Activated naive CD4-positive, alpha-beta T cell treated with anti-CD3 and anti-CD28 coated beads, Interleukin-2, amount 50 U/mL, for 24 hours (primary cell): Measurements from ENCODE around the gene GTF3C1.
"Not testable (repeated sequence)": the region's sequence is repeated elsewhere in the genome, so short reads cannot be mapped to it uniquely, and the experiment has no call there.

ENCODE experiments used
- H3K27ac Mint-ChIP-seq: one replicate; pipeline ENCODE4 v1.8.0; 2021; ENCODE audit warnings: mild to moderate bottlenecking, mixed read lengths
- H3K27me3 Mint-ChIP-seq: one replicate; pipeline ENCODE4 v1.8.0; 2021; ENCODE audit warnings: mixed read lengths
- H3K36me3 Mint-ChIP-seq: one replicate; pipeline ENCODE4 v1.8.0; 2021; ENCODE audit warnings: mixed read lengths
- H3K4me1 Mint-ChIP-seq: one replicate; pipeline ENCODE4 v1.8.0; 2021; ENCODE audit warnings: mixed read lengths
- H3K4me3 Mint-ChIP-seq: one replicate; pipeline ENCODE4 v1.8.0; 2021; ENCODE audit warnings: mild to moderate bottlenecking, mixed read lengths
- H3K9me3 Mint-ChIP-seq: one replicate; pipeline ENCODE4 v1.8.0; 2021; ENCODE audit warnings: mixed read lengths

The GTF3C1 gene

DNA sequence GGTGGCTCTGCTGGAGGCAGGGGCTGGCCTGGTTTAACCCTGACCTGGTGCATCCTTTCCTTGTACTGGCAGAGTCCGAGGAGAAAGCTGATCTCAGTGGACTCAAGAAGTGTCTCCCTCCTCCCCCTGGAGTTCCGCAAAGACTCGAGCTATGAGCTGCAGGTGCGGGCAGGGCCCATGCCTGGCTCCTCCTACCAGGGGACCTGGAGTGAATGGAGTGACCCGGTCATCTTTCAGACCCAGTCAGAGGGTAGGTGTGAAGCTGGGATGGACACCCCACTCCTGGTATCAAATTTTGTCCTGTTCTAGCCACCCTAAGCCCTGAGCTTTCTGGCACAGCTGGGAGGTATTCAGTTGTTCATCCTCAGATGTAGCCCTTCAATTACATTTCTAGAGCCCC, 105.2 kb downstream of the GTF3C1 start:
- H3K36me3 Mint-ChIP-seq = peaks cover 42% of the 10 kb centered on the region
- H3K4me3 Mint-ChIP-seq = no peak overlapping the region
- H3K27me3 Mint-ChIP-seq = no peaks in the 10 kb centered on the region
- peaks cover 51% of the 10 kb centered on the region for H3K4me1 Mint-ChIP-seq
- no peak overlapping the region for H3K27ac Mint-ChIP-seq
- H3K9me3 Mint-ChIP-seq = no peaks in the 10 kb centered on the region

DNA sequence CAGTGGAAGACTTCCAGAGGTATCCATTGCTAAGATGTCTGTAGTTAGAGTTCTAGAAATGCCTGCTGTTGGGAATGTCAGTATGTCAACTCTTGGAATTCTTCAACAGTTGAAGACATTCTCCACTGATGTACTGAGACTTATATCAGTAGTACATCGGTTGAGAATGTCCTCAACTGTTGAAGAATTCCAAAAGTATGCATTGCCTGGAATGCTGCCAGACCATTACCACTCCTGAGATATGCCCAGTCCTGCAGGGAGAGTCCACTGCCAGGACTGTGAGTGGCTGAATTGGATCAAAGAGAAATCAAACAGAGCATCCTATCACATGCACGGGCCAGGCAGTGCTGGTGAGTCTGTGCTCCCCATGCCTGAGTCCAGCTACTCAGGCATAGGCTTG, 105.7 kb downstream of the GTF3C1 start:
- Mint-ChIP-seq H3K27me3 (no peaks in the 10 kb centered on the region), H3K4me3 (peak overlapping the region; percentile 36), H3K9me3 (no peaks in the 10 kb centered on the region), H3K36me3 (peaks cover 46% of the 10 kb centered on the region), H3K27ac (no peak overlapping the region), H3K4me1 (peaks cover 50% of the 10 kb centered on the region)

DNA sequence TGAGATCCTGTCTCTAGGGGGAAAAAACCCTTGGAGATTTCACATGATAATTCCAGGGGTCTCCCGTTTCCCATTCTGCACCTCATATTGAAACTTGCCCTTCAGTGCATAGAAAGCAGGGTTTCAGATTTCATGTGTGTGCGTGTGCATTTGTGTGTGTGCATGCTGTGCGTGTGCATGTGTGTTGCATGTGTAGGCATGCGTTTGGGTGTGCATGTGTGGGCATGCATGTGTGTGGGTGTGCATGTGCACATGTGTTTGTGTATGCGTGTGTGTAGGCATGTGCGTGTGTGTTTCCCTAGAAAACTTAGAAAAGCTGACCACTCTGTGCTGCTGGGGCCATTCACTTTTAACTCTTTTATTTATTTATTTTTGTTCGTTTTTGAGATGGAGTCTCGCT, 107.7 kb downstream of the GTF3C1 start:
- Mint-ChIP-seq H3K27ac (no peak overlapping the region), H3K9me3 (no peaks in the 10 kb centered on the region), H3K4me3 (no peak overlapping the region), H3K36me3 (peaks cover 39% of the 10 kb centered on the region), H3K4me1 (peaks cover 33% of the 10 kb centered on the region), H3K27me3 (no peaks in the 10 kb centered on the region)

DNA sequence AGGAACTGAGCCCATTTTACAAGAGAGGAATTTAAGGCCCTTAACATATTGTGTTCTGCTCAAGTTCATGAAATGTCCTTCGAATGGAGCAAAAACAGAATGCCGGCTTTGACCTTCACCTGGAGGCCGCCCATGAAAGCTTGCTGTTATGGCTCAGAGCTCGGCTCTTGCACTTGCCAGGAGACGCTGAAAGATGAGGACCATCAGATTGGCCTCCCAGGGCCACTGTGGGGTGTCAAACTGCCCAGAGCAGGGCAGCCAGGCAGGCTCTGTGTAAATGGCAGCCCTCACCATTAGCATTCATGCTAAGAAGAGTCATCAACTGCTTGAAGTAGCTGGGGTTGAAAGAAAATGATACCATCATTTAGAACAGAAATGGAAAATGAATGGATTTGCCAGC, 108.4 kb downstream of the GTF3C1 start:
- H3K27ac Mint-ChIP-seq = no peak overlapping the region
- peaks cover 33% of the 10 kb centered on the region for H3K36me3 Mint-ChIP-seq
- H3K4me3 Mint-ChIP-seq = no peak overlapping the region
- peaks cover 26% of the 10 kb centered on the region for H3K4me1 Mint-ChIP-seq
- H3K9me3 Mint-ChIP-seq = no peaks in the 10 kb centered on the region
- H3K27me3 Mint-ChIP-seq = no peaks in the 10 kb centered on the region

DNA sequence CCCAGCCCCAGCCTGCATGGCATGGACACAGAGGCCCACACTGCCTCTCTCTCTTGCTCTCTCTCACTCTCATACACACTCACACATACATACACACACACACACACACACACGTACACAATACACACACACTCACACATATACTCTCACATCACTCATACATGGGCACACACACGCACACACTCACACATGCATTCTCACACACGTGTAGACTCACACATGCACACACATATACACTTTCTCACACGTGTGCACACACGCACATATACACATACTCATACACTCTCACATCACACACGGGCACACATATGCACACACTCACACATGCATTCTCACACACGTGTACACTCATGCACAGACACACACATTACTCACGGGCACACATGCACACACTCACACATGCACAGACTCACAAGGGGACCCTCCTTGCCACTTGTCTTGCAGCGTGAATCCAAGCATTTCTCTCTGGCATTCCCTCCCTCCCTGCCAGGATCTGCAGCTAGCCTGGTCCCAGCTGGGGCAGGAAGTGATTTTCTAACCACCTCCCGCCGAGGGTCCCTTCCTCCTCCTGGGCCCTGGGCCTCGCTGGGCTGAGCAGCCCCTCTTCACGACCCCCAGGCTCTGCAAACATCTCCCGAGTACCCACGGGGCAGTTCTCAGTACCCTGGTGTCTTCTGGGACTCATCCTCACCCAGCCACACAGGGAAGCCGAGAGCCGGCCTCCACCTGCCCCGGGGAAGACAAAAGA, 110.3 kb downstream of the GTF3C1 start:
- Mint-ChIP-seq H3K4me1 (peaks cover 11% of the 10 kb centered on the region), H3K4me3 (no peak overlapping the region), H3K9me3 (no peaks in the 10 kb centered on the region), H3K27ac (peak overlapping the region; percentile 13), H3K27me3 (no peaks in the 10 kb centered on the region), H3K36me3 (peaks cover 35% of the 10 kb centered on the region)

DNA sequence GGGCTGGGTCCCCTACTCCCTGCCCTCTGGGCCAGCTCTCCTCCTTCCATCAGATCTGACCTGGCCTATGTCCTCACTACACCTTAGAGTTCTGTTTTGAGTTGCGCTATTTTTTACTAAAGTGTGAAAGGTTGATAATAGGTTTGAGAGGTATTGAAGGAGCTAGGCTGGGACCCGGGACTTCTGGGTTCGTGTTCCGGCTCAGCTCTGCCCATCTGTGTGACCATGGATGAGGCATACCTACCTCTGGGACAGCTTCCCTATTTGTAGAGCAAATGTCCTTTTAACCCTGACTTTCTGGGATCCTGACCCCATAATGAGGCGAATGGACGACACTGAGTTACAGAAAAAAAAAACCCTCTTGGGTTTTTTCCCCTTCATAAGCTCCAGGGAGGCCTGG, 111.8 kb downstream of the GTF3C1 start:
- Mint-ChIP-seq H3K36me3 (peaks cover 26% of the 10 kb centered on the region), H3K27me3 (no peaks in the 10 kb centered on the region), H3K4me1 (peaks cover 11% of the 10 kb centered on the region), H3K27ac (no peak overlapping the region), H3K9me3 (no peaks in the 10 kb centered on the region), H3K4me3 (no peak overlapping the region)

DNA sequence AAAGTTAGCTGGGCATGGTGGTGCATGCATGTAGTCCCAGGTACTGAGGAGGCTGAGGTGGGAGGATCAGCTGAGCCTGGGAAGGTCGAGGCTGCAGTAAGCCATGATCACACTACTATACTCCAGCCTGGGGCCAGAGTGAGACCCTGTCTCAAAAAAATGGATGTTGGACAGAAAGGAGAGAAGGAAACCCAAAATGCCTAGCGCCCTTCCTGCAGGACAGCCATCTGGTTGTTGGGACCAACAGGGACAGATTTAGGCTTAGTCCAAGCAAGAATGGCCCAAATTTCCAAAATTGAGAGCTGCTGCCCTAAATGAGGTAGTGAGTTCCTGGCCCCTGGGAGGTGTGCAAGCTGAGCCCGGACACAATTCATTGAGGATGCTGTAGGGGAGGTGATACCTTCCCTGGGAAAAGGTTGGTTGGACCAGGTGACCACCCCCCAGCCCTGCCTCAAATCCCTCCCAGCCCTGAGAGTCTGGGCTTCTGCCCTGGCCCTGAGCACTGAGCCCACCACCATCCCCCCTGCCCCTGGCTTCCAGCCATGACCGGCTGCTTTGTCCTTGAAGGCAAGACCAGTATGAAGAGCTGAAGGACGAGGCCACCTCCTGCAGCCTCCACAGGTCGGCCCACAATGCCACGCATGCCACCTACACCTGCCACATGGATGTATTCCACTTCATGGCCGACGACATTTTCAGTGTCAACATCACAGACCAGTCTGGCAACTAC, 112.6 kb downstream of the GTF3C1 start:
- H3K27ac Mint-ChIP-seq = peak overlapping the region; percentile 51

DNA sequence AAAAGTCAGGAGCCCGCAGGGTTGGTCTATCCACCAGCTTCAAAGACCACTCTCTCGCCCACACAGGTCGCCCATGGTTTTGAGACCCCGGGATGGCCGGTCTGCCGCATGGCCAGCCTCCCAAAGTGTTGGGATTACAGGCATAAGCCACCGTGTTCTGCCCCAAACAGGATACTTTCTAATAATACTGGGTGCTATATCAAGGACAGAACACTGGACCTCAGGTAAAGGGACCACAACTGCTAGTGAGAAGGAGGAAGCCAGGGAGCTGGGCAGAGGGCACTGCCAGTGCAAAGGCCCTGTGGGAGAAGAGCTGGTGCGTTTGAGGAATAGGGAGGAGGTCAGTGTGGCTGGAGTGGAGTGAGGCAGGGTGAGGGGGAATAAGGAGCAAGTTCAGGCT, 113.6 kb downstream of the GTF3C1 start:
- Mint-ChIP-seq H3K27me3 (no peaks in the 10 kb centered on the region), H3K9me3 (no peaks in the 10 kb centered on the region), H3K27ac (peak overlapping the region; percentile 82), H3K4me1 (peaks cover 21% of the 10 kb centered on the region), H3K36me3 (peaks cover 23% of the 10 kb centered on the region), H3K4me3 (no peak overlapping the region)

More for the DNA sequence above, 112.6 kb downstream of the GTF3C1 start:
- Mint-ChIP-seq H3K4me1 (peaks cover 18% of the 10 kb centered on the region), H3K36me3 (peaks cover 26% of the 10 kb centered on the region), H3K4me3 (no peak overlapping the region), H3K9me3 (no peaks in the 10 kb centered on the region), H3K27me3 (no peaks in the 10 kb centered on the region)

DNA sequence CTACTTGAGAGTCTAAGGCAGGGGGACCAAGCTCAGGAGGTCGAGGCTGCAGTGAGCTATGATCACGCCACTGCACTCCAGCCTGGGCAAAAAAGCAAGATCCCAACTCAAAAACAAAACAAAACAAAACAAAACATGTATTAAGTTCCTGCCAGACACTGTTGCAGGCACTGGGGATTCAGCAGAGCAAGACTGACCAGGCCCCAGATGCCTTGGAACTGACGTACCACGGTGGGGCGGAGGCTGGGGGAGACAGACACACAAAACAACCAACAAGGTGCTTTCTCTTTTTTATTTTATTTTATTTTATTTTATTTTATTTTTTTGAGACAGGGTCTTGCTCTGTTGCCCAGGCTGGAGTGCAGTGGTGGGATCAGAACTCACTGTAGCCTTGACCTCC, 114.6 kb downstream of the GTF3C1 start:
- not testable (repeated sequence) for H3K27ac Mint-ChIP-seq, H3K27me3 Mint-ChIP-seq, H3K4me3 Mint-ChIP-seq, H3K9me3 Mint-ChIP-seq
- Mint-ChIP-seq H3K4me1 (peaks cover 28% of the 10 kb centered on the region), H3K36me3 (peaks cover 27% of the 10 kb centered on the region)

DNA sequence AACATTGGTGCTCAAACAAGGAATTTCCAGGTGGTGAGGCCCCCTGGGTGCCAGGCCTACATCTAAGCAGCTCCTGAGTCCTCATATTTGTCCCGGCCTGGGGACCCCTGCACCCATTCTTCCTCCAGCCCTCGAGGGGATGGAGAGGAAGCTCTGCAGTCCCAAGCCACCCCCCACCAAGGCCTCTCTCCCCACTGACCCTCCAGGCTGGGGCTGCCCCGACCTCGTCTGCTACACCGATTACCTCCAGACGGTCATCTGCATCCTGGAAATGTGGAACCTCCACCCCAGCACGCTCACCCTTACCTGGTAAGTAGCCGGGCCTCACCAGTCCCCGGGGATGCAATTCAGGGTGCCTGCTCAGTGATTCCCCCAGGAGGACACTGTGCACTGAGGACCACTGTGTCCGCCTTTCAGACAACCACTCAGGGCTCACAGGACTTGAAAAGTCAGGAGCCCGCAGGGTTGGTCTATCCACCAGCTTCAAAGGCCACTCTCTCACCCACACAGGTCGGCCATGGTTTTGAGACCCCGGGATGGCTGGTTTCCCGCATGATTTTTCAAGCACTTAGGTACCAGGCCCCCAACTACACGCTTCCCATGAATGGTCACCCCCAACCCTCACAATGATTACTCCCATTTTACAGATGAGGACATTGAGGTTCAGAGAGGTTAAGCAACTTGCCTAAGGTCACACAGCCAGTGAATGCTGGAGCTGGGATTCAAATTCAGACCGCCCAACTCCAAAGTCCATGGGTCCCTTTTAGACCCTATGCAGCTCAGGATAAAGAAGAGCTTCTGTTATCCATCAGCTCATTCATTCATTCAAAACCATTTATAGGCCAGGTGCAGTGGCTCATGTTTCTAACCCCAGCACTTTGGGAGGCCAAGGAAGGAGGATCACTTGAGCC, 115.3 kb downstream of the GTF3C1 start:
- peak overlapping the region; percentile 23 for H3K27ac Mint-ChIP-seq
- H3K4me1 Mint-ChIP-seq = peaks cover 29% of the 10 kb centered on the region
- peaks cover 26% of the 10 kb centered on the region for H3K36me3 Mint-ChIP-seq
- H3K9me3 Mint-ChIP-seq = no peaks in the 10 kb centered on the region
- H3K27me3 Mint-ChIP-seq = no peaks in the 10 kb centered on the region
- no peak overlapping the region for H3K4me3 Mint-ChIP-seq

DNA sequence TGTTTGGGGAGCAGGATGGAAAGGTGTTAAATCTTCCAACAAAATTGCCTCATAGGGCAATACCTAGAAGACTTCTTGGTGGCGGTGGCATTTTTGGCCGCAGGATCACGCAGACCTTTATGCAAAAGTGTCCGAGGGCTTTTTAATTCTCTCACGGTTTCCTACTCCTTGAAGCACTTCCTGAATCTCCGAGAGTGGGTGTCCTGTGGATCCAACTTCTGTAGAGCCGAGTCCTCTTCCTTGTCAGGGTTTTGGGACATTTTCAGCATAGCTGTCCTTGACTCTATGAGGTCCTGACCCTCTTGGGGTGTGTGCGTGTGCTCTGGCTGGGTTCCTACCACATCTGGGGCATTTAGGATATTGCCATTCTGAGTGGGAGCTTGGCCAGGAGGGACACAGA, 116.1 kb downstream of the GTF3C1 start:
- H3K9me3 Mint-ChIP-seq = no peaks in the 10 kb centered on the region
- H3K36me3 Mint-ChIP-seq = peaks cover 26% of the 10 kb centered on the region
- no peak overlapping the region for H3K4me3 Mint-ChIP-seq
- H3K4me1 Mint-ChIP-seq = peaks cover 29% of the 10 kb centered on the region
- H3K27ac Mint-ChIP-seq = no peak overlapping the region
- H3K27me3 Mint-ChIP-seq = no peaks in the 10 kb centered on the region

DNA sequence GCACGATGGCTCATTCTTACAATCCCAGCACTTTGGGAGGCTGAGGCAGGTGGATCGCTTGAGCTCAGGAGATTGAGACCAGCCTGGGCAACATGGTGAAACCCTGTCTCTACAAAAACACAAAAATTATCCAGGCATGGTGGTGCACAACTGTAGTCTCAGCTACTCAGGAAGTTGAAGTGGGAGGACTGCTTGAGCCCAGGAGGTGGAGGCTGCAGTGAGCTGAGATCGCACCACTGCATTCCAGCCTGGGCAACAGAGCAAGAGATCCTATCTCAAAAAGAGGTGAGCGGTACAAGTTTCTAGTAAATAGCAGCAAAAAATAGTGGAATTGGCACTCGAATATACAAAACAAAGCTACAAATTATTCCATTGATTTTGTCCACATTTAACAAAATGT, 116.5 kb downstream of the GTF3C1 start:
- H3K4me1 Mint-ChIP-seq = peaks cover 32% of the 10 kb centered on the region
- H3K4me3 Mint-ChIP-seq, H3K27me3 Mint-ChIP-seq, H3K9me3 Mint-ChIP-seq: not testable (repeated sequence)
- peaks cover 26% of the 10 kb centered on the region for H3K36me3 Mint-ChIP-seq
- peak overlapping the region; percentile 66 for H3K27ac Mint-ChIP-seq

DNA sequence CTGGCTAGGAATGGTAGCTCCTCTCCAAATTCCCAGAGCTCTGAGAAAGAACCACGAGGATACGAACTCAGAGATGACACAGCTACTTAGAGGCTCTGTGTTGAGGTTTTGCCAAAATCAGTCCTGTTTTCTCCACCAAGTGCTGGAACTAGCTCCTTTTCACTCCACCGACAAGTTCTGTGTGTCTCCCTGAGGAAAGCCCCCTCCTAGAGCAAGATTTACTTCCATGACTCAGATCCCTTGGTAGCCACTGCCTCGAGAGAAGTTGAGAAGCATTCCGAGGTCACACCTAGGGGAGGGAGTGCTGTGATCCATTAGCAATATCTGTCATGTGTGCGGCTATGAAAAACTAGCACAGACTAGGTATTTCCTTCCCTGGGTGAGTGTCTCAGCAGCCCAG, 117.2 kb downstream of the GTF3C1 start:
- H3K27ac Mint-ChIP-seq = peak overlapping the region; percentile 66
- no peak overlapping the region for H3K4me3 Mint-ChIP-seq
- no peaks in the 10 kb centered on the region for H3K27me3 Mint-ChIP-seq
- peaks cover 24% of the 10 kb centered on the region for H3K36me3 Mint-ChIP-seq
- no peaks in the 10 kb centered on the region for H3K9me3 Mint-ChIP-seq
- H3K4me1 Mint-ChIP-seq = peaks cover 36% of the 10 kb centered on the region

DNA sequence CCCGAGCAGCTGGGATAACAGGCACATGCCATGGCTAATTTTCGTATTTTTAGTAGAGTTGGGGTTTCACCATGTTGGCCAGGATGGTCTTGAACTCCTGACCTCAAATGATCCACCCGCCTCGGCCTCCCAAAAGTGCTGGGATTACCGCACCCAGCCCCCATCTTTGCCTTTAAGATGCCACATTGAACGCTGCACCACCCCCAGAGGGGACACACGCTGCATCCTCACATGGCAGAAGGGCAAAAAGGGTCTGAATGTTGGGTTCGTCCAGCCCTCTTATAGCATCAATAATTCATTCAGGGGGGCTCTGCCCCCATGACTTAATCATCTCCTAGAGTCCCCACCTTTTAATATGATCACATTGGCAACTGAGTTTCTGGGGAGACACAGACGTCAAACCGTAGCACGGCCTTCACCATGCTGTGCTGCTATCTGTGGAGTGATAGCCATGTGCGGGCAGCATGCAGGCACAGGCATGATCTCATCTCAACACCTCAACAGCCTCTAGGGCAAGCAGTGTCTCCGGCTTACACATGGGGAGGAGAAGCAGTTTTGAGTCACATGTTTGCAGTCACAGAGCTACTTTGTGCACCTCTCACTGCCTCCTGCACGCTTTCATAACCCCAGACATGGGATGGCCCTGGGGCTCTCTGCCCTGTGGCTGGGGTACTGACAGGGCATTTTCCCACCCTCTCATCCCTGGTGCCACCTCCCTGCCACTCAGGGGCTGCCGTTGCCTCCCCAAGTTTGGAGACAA, 117.8 kb downstream of the GTF3C1 start:
- Mint-ChIP-seq H3K4me3 (no peak overlapping the region), H3K36me3 (peaks cover 25% of the 10 kb centered on the region), H3K4me1 (peaks cover 42% of the 10 kb centered on the region), H3K9me3 (no peaks in the 10 kb centered on the region), H3K27ac (peak overlapping the region; percentile 66), H3K27me3 (no peaks in the 10 kb centered on the region)

DNA sequence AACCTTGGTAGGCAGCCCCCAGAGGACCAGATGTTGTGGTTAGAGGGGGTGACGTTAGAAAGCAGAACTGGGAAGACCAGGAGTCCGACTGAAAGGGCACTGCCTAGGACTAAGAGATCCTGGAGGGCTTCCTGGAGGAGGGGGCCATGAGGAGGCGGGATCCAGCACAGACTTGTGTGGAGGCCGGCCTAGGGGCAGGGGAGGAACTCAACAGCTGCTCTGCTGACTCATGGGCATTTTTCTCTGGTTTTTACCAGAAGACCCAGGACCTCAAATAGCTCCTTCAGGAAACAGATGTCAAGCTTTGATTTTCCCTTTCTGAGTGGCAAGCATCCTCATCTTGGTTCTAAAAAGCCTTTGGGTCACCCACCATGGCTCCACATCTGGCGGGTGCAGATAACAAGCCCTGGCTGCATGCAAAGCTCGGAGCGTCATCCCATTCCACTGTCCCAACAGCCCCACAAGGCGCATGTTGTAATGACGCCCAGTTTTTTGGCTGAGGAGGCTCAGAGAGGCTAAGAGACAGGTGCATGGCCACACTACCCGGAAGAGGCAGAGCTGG, 118.7 kb downstream of the GTF3C1 start:
- H3K36me3 Mint-ChIP-seq = peaks cover 28% of the 10 kb centered on the region
- peaks cover 49% of the 10 kb centered on the region for H3K4me1 Mint-ChIP-seq
- H3K4me3 Mint-ChIP-seq = no peak overlapping the region
- no peaks in the 10 kb centered on the region for H3K9me3 Mint-ChIP-seq
- H3K27ac Mint-ChIP-seq = peak overlapping the region; percentile 35
- no peaks in the 10 kb centered on the region for H3K27me3 Mint-ChIP-seq
